Upper lobe of left lung (tissue), 6 donors: Measurements from ENCODE around the gene PRDM8. TPM values are rescaled to one million over a fixed set of nuclear protein-coding genes. Genes with fewer than 3 reads are reported as not detected.

Experiments
- ATAC-seq, 2 donors: fragments of 200-7000 bp; cut with Tn5 transposase; one replicate each; pipeline ENCODE4 v1.9.1; 2022; ENCODE audit warnings: mild to moderate bottlenecking in 2 of 2, moderate library complexity in 2 of 2; ENCODE audit not compliant: low FRiP score in 2 of 2
- DNase-seq, 2 donors: peaks; one replicate each; pipeline ENCODE4 v3.0.0-alpha.2; 2019 to 2020
- H3K27ac ChIP-seq, 4 donors: fragments of 200-600 bp; sonication (generic); one replicate each; pipeline ENCODE4 v1.5.1; 2016 to 2019
- H3K27me3 ChIP-seq, 4 donors: fragments of 200-600 bp; sonication (generic); one replicate each; pipeline ENCODE4 v1.5.1; 2017 to 2019
- H3K36me3 ChIP-seq, 4 donors: fragments of 200-600 bp; sonication (generic); one replicate each; pipeline ENCODE4 v1.5.1; 2016 to 2019
- H3K4me1 ChIP-seq, 4 donors: fragments of 200-600 bp; sonication (generic); one replicate each; pipeline ENCODE4 v1.5.1; 2018 to 2019
- H3K4me3 ChIP-seq, 4 donors: fragments of 200-600 bp; sonication (generic); one replicate each; pipeline ENCODE4 v1.5.1; 2017 to 2019; ENCODE audit warnings: mild to moderate bottlenecking in 2 of 4, moderate library complexity in 1 of 4
- H3K9me3 ChIP-seq, 4 donors: fragments of 200-600 bp; sonication (generic); one replicate each; pipeline ENCODE4 v1.5.1; 2018 to 2019
- CTCF ChIP-seq, 6 experiments: fragments of 450-650 bp in 4 of 6; fragments of 200-600 bp in 2 of 6; sonication (generic) in 2 of 6; IDR thresholded peaks; one replicate each; pipeline ENCODE4 v1.5.1; 2016 to 2019; ENCODE audit warnings: antibody characterized with exemption in 6 of 6
- EP300 ChIP-seq, 4 donors: sonication (generic); formaldehyde crosslinking; IDR thresholded peaks; one replicate each; pipeline ENCODE4 v1.5.1; 2017; ENCODE audit warnings: antibody characterized with exemption in 4 of 4, control low read depth in 2 of 4
- POLR2A ChIP-seq, 4 donors: fragments of 450-650 bp; IDR thresholded peaks; one replicate each; pipeline ENCODE4 v1.5.1; 2016 to 2017; ENCODE audit warnings: antibody characterized with exemption in 4 of 4, mild to moderate bottlenecking in 2 of 4
- POLR2AphosphoS5 ChIP-seq, 2 donors: sonication (generic); formaldehyde crosslinking; IDR thresholded peaks; one replicate each; pipeline ENCODE4 v1.5.1; 2017; ENCODE audit warnings: antibody characterized with exemption in 2 of 2
- WGBS, 2 donors: methylation state at CpG; one replicate each; pipeline ENCODE4 v1.1.5; 2017 to 2018; 5-methylcytosine and 5-hydroxymethylcytosine counted together
- total RNA-seq, 6 donors: library from RNA; depleted of rRNA in 4 of 6; stranded (reverse); fragments of >200 nt in 4 of 6; gene quantifications; one replicate each; pipeline versions ENCODE4 v1.1.0 to v1.2.1, GENCODE V29; 2016 to 2021
- donor health status: DM: no; HTN: no; CAD: no; lungs with moderate emphysema.
- donor health status: DM: no; HTN: yes; CAD: no; lungs with severe emphysema.

PRDM8 gene
- total RNA-seq, 6 donors from 2014 or later = 0.11 to 3.3 (median 1.9) TPM

DNA sequence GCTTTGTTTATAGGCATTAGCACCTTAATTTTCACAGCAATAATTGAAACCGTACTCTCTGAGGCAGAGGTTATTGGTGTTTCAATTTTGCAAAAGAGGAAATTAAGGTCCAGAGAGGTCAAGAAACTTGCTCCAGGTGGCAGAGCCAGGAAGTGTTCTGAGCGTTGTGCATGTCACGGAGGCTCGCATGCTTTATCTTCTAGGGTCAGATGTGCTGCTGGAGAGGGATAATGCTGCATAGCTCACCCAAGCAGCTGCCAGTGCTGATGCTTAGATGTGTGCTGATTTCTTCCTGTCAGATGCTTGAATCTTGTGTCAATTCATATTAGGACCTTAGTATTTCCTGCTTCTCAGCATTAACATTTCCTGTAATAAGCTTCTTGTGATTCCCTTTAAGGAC lies 56.2 kb downstream of the PRDM8 start:
- TF ChIP-seq CTCF (IDR thresholded peaks at IDR 0.05) (no peak), EP300 (IDR thresholded peaks at IDR 0.05) (no peak), POLR2AphosphoS5 (IDR thresholded peaks at IDR 0.05) (no peak), POLR2A (IDR thresholded peaks at IDR 0.05) (no peak)
- H3K4me3 ChIP-seq = no peak overlapping the region

More for the DNA sequence above, 56.2 kb downstream of the PRDM8 start:
- Histone ChIP-seq H3K36me3 (no peaks in the 10 kb centered on the region), H3K9me3 (no peaks in the 10 kb centered on the region), H3K4me1 (no peaks in the 10 kb centered on the region), H3K27me3 (peaks cover 0 to 2% (median 0%) of the 10 kb centered on the region in 4 donors), H3K27ac (no peak overlapping the region)
- 61 to 64% methylated on average over 4 of the region's 4 CpGs for WGBS, 2 donors
- DNase-seq = no peak
- ATAC-seq = no peak

Other genes with a start within 250 kb of the PRDM8 start
- 10 to 100 TPM; 26.0 to 61.0 (median 37.5) TPM for gene ANTXR2, start 124.3 kb upstream of the PRDM8 start, total RNA-seq
- gene FGF5, start 69.2 kb downstream of the PRDM8 start, total RNA-seq = not detected
- gene CFAP299, start 138.2 kb downstream of the PRDM8 start, total RNA-seq = 10 to 100 TPM in 1 of 6 donors, 1 to 10 TPM in 4, under 1 TPM in 1; 0.46 to 31.6 (median 3.9) TPM